Left kidney (tissue), 2 donors: ENCODE results near the gene GNPDA1. TPM values are rescaled to one million over a fixed set of nuclear protein-coding genes. Genes with fewer than 3 reads are reported as not detected.

ENCODE experiments used
- DNase-seq: peaks from one replicate; pipeline ENCODE4 v3.0.0-alpha.2; 2013
- polyA plus RNA-seq: library from polyadenylated mRNA; unstranded; fragments of 120-200 nt; gene quantifications from one replicate; pipeline ENCODE4 v1.2.1, GENCODE V29; 2013; ENCODE audit not compliant: insufficient read length

GNPDA1 gene
- polyA plus RNA-seq, 1 donor = 66.2 TPM

- DNase-seq = no peak
Observed at GRCh38 chr5:141997358-141997960, 15.4 kb downstream of the GNPDA1 start.

GRCh38 chr5:141995656-141996055 lies 17.2 kb downstream of the GNPDA1 start:
- no peak for DNase-seq

- DNase-seq = no peak
Observed at GRCh38 chr5:141994511-141995136, 18.2 kb downstream of the GNPDA1 start.

GRCh38 chr5:141992349-141992963 lies 20.4 kb downstream of the GNPDA1 start:
- peak; percentile 79 for DNase-seq

- DNase-seq = no peak
Observed at GRCh38 chr5:141989720-141990119, 23.1 kb downstream of the GNPDA1 start.

- no peak for DNase-seq
Observed at GRCh38 chr5:141986072-141986471, 26.8 kb downstream of the GNPDA1 start.

GRCh38 chr5:141982626-141983025 lies 30.2 kb downstream of the GNPDA1 start:
- DNase-seq = no peak

GRCh38 chr5:141978389-141978788 lies 34.4 kb downstream of the GNPDA1 start:
- DNase-seq = no peak

- no peak for DNase-seq
Observed at GRCh38 chr5:141976176-141976575, 36.7 kb downstream of the GNPDA1 start.

GRCh38 chr5:141973871-141974595 lies 38.8 kb downstream of the GNPDA1 start:
- no peak for DNase-seq

- DNase-seq = no peak
Observed at GRCh38 chr5:141969783-141970771, 42.8 kb downstream of the GNPDA1 start.

- DNase-seq = peak; percentile 89
Observed at GRCh38 chr5:141968914-141969608, 43.8 kb downstream of the GNPDA1 start, which contains the start of gene RNF14. Gene RNF14 (plus strand): TSS chr5:141969105. CDS start chr5:141973589, 4,484 bp downstream.

GRCh38 chr5:141966963-141967333 lies 45.9 kb downstream of the GNPDA1 start:
- DNase-seq = no peak

- DNase-seq = no peak
Observed at GRCh38 chr5:141966275-141966962, 46.4 kb downstream of the GNPDA1 start.

GRCh38 chr5:141965071-141965470 lies 47.8 kb downstream of the GNPDA1 start:
- DNase-seq = no peak

- DNase-seq = no peak
Observed at GRCh38 chr5:141963701-141964100, 49.1 kb downstream of the GNPDA1 start.

- DNase-seq = no peak
Observed at GRCh38 chr5:141961466-141961865, 51.4 kb downstream of the GNPDA1 start.

GRCh38 chr5:141960449-141961323 lies 52.1 kb downstream of the GNPDA1 start:
- peak; percentile 90 for DNase-seq

- DNase-seq = no peak
Observed at GRCh38 chr5:141960018-141960417, 52.8 kb downstream of the GNPDA1 start.
